Astrocyte of the hippocampus (primary cell): ENCODE results near the gene CCDC83.
"Not testable (repeated sequence)": the region's sequence is repeated elsewhere in the genome, so short reads cannot be mapped to it uniquely, and the experiment has no call there.

ENCODE experiments used
- DNase-seq: peaks from one replicate; pipeline ENCODE4 v3.0.0; 2011; ENCODE audit warnings: low read depth, low spot score

The CCDC83 gene

GRCh38 chr11:85835729-85836128 lies 19.5 kb upstream of the CCDC83 start:
- no peak for DNase-seq

GRCh38 chr11:85840932-85841331 lies 14.3 kb upstream of the CCDC83 start:
- DNase-seq = not testable (repeated sequence)

- DNase-seq = no peak
Observed at GRCh38 chr11:85843929-85844328, 11.3 kb upstream of the CCDC83 start.

- peak; percentile 27 for DNase-seq
Observed at GRCh38 chr11:85844439-85845123, 10.6 kb upstream of the CCDC83 start.

GRCh38 chr11:85845124-85845631 lies 10.0 kb upstream of the CCDC83 start:
- no peak for DNase-seq

- DNase-seq = no peak
Observed at GRCh38 chr11:85847436-85847835, 7.7 kb upstream of the CCDC83 start.

- peak; percentile 31 for DNase-seq
Observed at GRCh38 chr11:85848006-85848405, 7.2 kb upstream of the CCDC83 start.

- no peak for DNase-seq
Observed at GRCh38 chr11:85848556-85848955, 6.6 kb upstream of the CCDC83 start.

- not testable (repeated sequence) for DNase-seq
Observed at GRCh38 chr11:85852754-85853153, 2.4 kb upstream of the CCDC83 start.

GRCh38 chr11:85853541-85853940 lies 1.6 kb upstream of the CCDC83 start:
- DNase-seq = not testable (repeated sequence)

- DNase-seq = no peak
Observed at GRCh38 chr11:85854212-85854556, 999 bp upstream of the CCDC83 start.

- peak; percentile 98 for DNase-seq
Observed at GRCh38 chr11:85854557-85855340, 434 bp upstream of the CCDC83 start.

GRCh38 chr11:85857098-85857497 lies 1.9 kb downstream of the CCDC83 start:
- DNase-seq = no peak

- not testable (repeated sequence) for DNase-seq
Observed at GRCh38 chr11:85859541-85859940, 4.4 kb downstream of the CCDC83 start.

- no peak for DNase-seq
Observed at GRCh38 chr11:85863855-85864254, 8.7 kb downstream of the CCDC83 start.

- DNase-seq = no peak
Observed at GRCh38 chr11:85866137-85866827, 11.1 kb downstream of the CCDC83 start.

- DNase-seq = no peak
Observed at GRCh38 chr11:85867751-85868150, 12.6 kb downstream of the CCDC83 start.

GRCh38 chr11:85869781-85870180 lies 14.6 kb downstream of the CCDC83 start:
- DNase-seq = no peak

- no peak for DNase-seq
Observed at GRCh38 chr11:85874265-85874664, 19.1 kb downstream of the CCDC83 start.

- DNase-seq = peak; percentile 7
Observed at GRCh38 chr11:85875505-85875904, 20.3 kb downstream of the CCDC83 start.

- peak; percentile 42 for DNase-seq
Observed at GRCh38 chr11:85884581-85885021, 29.4 kb downstream of the CCDC83 start.
